ENCODE results near the gene TLR3.

The TLR3 gene

GRCh38 chr4:186107947-186108346 is 39.0 kb downstream of the TLR3 start:
- no peak for DNase-seq

GRCh38 chr4:186108391-186108790 is 39.4 kb downstream of the TLR3 start:
- DNase-seq, result no peak

- DNase-seq, result no peak
These were observed 40.3 kb downstream of the TLR3 start for GRCh38 chr4:186109245-186109644.

GRCh38 chr4:186116697-186117096 is 47.7 kb downstream of the TLR3 start:
- no peak for DNase-seq

- no peak for DNase-seq
These were observed 49.6 kb downstream of the TLR3 start for GRCh38 chr4:186118582-186118981.

GRCh38 chr4:186121057-186121456 is 52.1 kb downstream of the TLR3 start:
- DNase-seq, result no peak

- no peak for DNase-seq
These were observed 59.9 kb downstream of the TLR3 start for GRCh38 chr4:186128842-186129241.

GRCh38 chr4:186131935-186132334 is 63.0 kb downstream of the TLR3 start:
- DNase-seq, result no peak

GRCh38 chr4:186132577-186133242 is 63.8 kb downstream of the TLR3 start:
- no peak for DNase-seq

- DNase-seq, result no peak
These were observed 65.3 kb downstream of the TLR3 start for GRCh38 chr4:186134257-186134656.

- DNase-seq, result no peak
These were observed 65.9 kb downstream of the TLR3 start for GRCh38 chr4:186134861-186135260.

GRCh38 chr4:186137196-186137794 is 68.3 kb downstream of the TLR3 start:
- DNase-seq, result no peak
